GM12875 (cell line): Measurements from ENCODE around the gene UNC93B1.
"Not testable (repeated sequence)": the region's sequence is repeated elsewhere in the genome, so short reads cannot be mapped to it uniquely, and the experiment has no call there.

Experiments used
- H3K4me3 ChIP-seq: one replicate; pipeline ENCODE4 v1.5.1; 2011; ENCODE audit warnings: low read depth, low read length, control low read depth
- TF ChIP-seq, protein P1 (sequence below): IDR thresholded peaks from 2 replicates; pipeline ENCODE4 v1.5.1; 2011; ENCODE audit warnings: low read depth, mild to moderate bottlenecking, control low read depth, inconsistent platforms, low read length, moderate library complexity, borderline replicate concordance; ENCODE audit not compliant: insufficient read depth

Gene UNC93B1

GRCh38 chr11:67998150-67999045 is 5.5 kb downstream of the UNC93B1 start:
- H3K4me3 ChIP-seq = no peak overlapping the region
- TF ChIP-seq, protein P1, sequence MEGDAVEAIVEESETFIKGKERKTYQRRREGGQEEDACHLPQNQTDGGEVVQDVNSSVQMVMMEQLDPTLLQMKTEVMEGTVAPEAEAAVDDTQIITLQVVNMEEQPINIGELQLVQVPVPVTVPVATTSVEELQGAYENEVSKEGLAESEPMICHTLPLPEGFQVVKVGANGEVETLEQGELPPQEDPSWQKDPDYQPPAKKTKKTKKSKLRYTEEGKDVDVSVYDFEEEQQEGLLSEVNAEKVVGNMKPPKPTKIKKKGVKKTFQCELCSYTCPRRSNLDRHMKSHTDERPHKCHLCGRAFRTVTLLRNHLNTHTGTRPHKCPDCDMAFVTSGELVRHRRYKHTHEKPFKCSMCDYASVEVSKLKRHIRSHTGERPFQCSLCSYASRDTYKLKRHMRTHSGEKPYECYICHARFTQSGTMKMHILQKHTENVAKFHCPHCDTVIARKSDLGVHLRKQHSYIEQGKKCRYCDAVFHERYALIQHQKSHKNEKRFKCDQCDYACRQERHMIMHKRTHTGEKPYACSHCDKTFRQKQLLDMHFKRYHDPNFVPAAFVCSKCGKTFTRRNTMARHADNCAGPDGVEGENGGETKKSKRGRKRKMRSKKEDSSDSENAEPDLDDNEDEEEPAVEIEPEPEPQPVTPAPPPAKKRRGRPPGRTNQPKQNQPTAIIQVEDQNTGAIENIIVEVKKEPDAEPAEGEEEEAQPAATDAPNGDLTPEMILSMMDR = no peak

DNA sequence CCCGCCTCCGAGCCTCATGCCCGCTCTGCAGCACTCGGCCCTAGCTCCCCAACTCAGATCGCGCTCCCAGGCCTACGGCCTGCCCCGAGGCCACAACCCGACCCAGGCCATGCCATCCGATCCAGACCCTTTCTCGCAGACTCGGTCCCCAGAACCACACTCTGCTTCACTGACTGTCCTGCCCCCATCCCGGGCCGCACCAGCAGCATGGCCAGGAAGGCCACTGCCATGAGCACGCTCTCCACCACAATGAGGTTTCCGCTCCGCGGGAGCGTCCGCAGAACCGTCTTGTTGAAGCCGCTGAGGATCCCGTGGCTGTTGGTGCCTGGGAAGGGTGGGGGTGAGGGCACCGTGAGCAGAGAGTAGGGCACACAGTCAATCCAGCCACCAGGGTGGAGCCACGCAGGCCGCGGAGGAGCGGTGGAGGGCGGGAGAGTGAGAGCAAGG is 6.4 kb downstream of the UNC93B1 start:
- H3K4me3 ChIP-seq = no peak overlapping the region
- TF ChIP-seq, protein P1 = no peak

- TF ChIP-seq, protein P1 = no peak
- H3K4me3 ChIP-seq = no peak overlapping the region
These were observed 7.0 kb downstream of the UNC93B1 start for GRCh38 chr11:67996622-67997474.

- no peak overlapping the region for H3K4me3 ChIP-seq
- TF ChIP-seq, protein P1 = no peak
These were observed 7.8 kb downstream of the UNC93B1 start for GRCh38 chr11:67996051-67996450.

DNA sequence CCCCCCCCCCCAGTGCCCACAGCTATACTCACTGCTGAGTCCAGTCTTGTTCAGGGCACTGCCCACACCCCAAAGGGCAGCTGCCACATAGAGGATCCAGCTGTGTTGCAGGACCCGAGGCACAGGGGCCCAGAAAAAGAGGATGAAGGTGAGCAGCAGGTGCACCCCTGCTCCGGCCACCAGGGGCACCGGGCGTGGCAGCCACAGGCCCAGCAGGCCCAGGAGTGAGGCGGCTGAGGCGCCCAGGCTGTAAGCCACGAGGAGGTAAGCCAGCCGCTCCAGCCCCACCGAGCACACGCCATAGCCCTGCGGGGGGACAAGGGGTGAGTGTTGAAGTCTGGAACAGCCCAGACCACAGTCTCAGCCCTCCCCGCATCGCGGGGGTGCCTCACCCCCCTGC is 8.3 kb downstream of the UNC93B1 start:
- not testable (repeated sequence) for H3K4me3 ChIP-seq

DNA sequence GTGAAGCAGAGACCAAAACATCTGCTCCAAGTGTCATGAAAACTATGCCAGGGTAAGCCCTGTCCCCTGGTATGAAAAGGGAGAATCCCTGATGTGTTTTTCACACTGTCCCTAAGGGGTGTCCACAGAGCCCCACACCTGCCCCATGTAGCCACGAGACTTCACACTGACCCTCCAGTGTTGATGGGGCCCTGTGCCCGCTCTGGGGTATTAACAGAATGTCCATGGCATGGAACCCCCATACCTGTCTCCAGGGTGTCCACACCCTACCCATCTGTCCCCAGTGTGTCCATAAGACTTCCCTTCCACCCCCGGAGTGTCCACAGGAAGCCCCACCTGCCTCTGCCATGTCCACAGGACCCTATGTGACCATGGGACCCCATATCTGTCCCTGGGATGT is 8.8 kb downstream of the UNC93B1 start:
- not testable (repeated sequence) for H3K4me3 ChIP-seq

DNA sequence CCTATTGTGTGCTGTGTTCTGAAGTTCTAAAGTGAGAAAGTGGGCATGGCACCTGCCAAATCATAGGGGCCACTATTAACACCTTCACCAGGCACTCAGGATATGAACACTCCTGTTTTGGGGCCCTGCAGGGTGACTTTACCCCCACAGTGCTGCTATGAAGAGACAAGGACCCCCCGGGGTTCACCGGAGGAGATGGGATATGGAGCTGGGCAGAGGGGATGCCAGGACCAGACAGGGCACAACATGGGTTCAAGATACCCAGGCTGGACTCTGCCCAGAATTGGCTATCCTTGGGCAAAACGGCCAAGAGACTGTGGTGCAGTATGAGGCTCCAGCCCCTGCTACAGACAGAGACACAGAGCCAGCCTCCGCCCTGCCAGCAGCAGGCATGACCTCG is 9.5 kb downstream of the UNC93B1 start:
- not testable (repeated sequence) for H3K4me3 ChIP-seq

- not testable (repeated sequence) for H3K4me3 ChIP-seq
- TF ChIP-seq, protein P1 = peak; percentile 62; the same call in 1 of the 2 replicates
These were observed 10.1 kb downstream of the UNC93B1 start for GRCh38 chr11:67993821-67994220.

- H3K4me3 ChIP-seq = not testable (repeated sequence)
These were observed 12.4 kb downstream of the UNC93B1 start for GRCh38 chr11:67991347-67992121.

DNA sequence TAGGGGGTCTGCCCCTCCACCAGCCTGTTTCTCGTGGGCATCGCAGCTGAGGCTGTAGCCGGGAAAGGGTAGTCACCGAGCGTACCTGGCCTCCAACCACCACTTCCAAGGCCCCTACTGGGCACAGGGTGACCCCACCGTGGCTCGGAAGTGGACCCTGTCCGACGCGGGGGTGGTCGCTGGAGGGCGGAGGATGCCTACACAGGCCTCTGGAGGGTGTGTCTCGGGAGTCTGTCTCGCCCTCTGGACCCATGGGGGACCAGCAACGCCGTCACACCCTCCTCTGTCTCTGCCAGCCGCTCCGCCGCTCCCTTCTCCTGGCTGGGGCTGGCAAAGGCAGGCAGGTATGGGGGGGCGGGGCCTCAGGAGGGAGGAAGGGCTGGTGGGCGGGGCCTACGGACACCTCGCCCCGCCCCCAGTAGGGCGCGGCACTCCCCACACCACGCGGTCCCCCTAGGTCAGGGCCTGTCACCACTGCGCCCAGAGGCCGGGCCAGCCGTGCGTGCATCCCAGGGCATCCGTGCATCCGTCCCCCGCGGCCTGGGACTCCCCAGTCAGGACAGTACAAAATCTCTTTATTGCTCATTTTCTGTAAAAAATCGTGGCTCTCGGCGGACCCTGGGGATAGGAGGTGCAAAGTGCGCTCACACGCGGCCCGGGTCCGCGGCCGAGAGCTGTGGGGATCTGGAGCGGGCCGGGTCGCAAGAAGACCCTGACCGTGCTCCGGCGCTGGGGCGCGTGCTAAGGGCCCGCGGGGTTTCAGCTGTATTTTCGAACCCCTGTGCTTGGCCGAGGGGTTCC is 13.2 kb downstream of the UNC93B1 start:
- H3K4me3 ChIP-seq = not testable (repeated sequence)

DNA sequence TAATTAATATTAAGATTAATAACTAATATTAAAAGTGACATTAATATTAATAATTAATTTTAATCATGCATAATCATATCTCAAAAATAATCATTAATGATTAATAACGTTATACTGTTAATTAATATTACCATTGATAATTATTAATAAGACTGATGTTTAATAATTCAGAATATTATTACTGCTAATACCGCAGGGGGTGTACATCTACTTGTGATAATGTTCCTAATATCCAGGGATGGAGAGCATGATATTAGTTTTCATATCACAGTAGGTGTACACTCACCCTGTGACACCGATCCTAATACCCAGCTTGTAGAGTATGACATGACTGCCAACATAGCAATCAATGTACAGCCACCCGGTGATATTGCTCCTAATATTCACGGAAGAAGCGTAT is 18.6 kb downstream of the UNC93B1 start:
- H3K4me3 ChIP-seq = not testable (repeated sequence)
